Measurements from ENCODE around the gene RTN4R. TPM values are rescaled to one million over a fixed set of nuclear protein-coding genes. Genes with fewer than 3 reads are reported as not detected.

The RTN4R gene
- total and polyA plus RNA-seq, 2 experiments from 2014 or later, result 10.6 to 38.4 TPM

- TF ChIP-seq STAT1 (IDR thresholded peaks at IDR 0.05; ENCODE audit: unreplicated experiment) (no peak), CTCF (conservative IDR thresholded peaks at IDR 0.05; ENCODE audit: low read depth in 2 of 2) (no peak), NANOG (IDR thresholded peaks at IDR 0.05; ENCODE audit: borderline replicate concordance) (no peak)
These were observed 5.5 kb downstream of the RTN4R start (continued) for GRCh38 chr22:20262582-20263147.

- H3K27ac ChIP-seq (ENCODE audit: low read depth), result no peak overlapping the region
- no peak overlapping the region for H3K4me3 ChIP-seq
- Mint-ChIP-seq H3K9me3 (no peaks in the 10 kb centered on the region), H3K27me3 (ENCODE audit: insufficient read depth, low read depth, poor library complexity) (peaks cover 4% of the 10 kb centered on the region), H3K4me1 (peaks cover 3% of the 10 kb centered on the region; the same call in 1 of the 3 replicates), H3K27ac (no peak overlapping the region), H3K36me3 (ENCODE audit: low read depth) (no peaks in the 10 kb centered on the region), H3K4me3 (no peak overlapping the region; the same call in 2 of the 3 replicates)
- no peaks in the 10 kb centered on the region for H3K4me1 ChIP-seq (ENCODE audit: insufficient read depth)
- no peaks in the 10 kb centered on the region for H3K27me3 ChIP-seq (ENCODE audit: insufficient read depth)
- peaks cover 3% of the 10 kb centered on the region for H3K79me2 ChIP-seq (replicated peaks; ENCODE audit: insufficient read depth)
- no peak overlapping the region for H2AFZ ChIP-seq
- H3K36me3 ChIP-seq (ENCODE audit: insufficient read depth), result no peaks in the 10 kb centered on the region
- ATAC-seq (no peak), DNase-seq (ENCODE audit: low spot score) (no peak)
- TF ChIP-seq ZNF114 (CRISPR knock-in tag; IDR thresholded peaks at IDR 0.05), result no peak
- no peak for TF ChIP-seq CTCF (conservative IDR thresholded peaks at IDR 0.05; ENCODE audit: low read depth in 2 of 2)
- TF ChIP-seq ZNF462 (CRISPR knock-in tag; IDR thresholded peaks at IDR 0.05), result no peak
- no peak for TF ChIP-seq POLR2AphosphoS5 (IDR thresholded peaks at IDR 0.05; ENCODE audit: low read depth)
- H3K9me2 ChIP-seq (ENCODE audit: insufficient read depth), result no peaks in the 10 kb centered on the region
- no peak overlapping the region for H3K4me2 ChIP-seq
- no peaks in the 10 kb centered on the region for H3F3A ChIP-seq (replicated peaks; ENCODE audit: low read depth)
- no peaks in the 10 kb centered on the region; the same call in 1 of the 2 replicates for H4K20me1 ChIP-seq (replicated peaks; ENCODE audit: insufficient read depth)
These were observed 6.1 kb downstream of the RTN4R start for GRCh38 chr22:20261848-20262581.
